GM18511 (cell line): Measurements from ENCODE around the gene PPP2R5A.

Experiments used
- ATAC-seq: cut with Tn5 transposase; IDR thresholded peaks from one replicate; pipeline ENCODE4 v1.9.1; 2021; ENCODE audit warnings: mild to moderate bottlenecking, moderate library complexity; ENCODE audit not compliant: unreplicated experiment

PPP2R5A gene

GRCh38 chr1:212401838-212402582 is 116.8 kb downstream of the PPP2R5A start:
- ATAC-seq = no peak

GRCh38 chr1:212402666-212403321 is 117.6 kb downstream of the PPP2R5A start:
- no peak for ATAC-seq

GRCh38 chr1:212410231-212410820 is 125.1 kb downstream of the PPP2R5A start:
- ATAC-seq = no peak
